Sigmoid colon (tissue), 7 donors: ENCODE data around the gene LYSMD4. TPM values are rescaled to one million over a fixed set of nuclear protein-coding genes. Genes with fewer than 3 reads are reported as not detected.
"Not testable (repeated sequence)": the region's sequence is repeated elsewhere in the genome, so short reads cannot be mapped to it uniquely, and the experiment has no call there.

Experiments used
- DNase-seq: peaks from one replicate; pipeline ENCODE4 v3.0.0-alpha.2; 2019
- H3K27ac ChIP-seq, 4 donors: fragments of 200-600 bp; sonication (generic); one replicate each; pipeline ENCODE4 v1.5.1; 2016 to 2019; ENCODE audit warnings: mild to moderate bottlenecking in 1 of 4
- H3K27me3 ChIP-seq, 3 donors: fragments of 200-600 bp; sonication (generic); one replicate each; pipeline ENCODE4 v1.5.1; 2019; ENCODE audit warnings: mild to moderate bottlenecking in 1 of 3
- H3K36me3 ChIP-seq, 4 donors: fragments of 200-600 bp; sonication (generic); one replicate each; pipeline ENCODE4 v1.5.1; 2016 to 2019
- H3K4me1 ChIP-seq, 4 donors: fragments of 200-600 bp; sonication (generic); one replicate each; pipeline ENCODE4 v1.5.1; 2017 to 2019
- H3K4me3 ChIP-seq, 4 donors: fragments of 200-600 bp; sonication (generic); one replicate each; pipeline ENCODE4 v1.5.1; 2017 to 2019; ENCODE audit warnings: mild to moderate bottlenecking in 2 of 4, moderate library complexity in 1 of 4
- H3K9me3 ChIP-seq, 4 donors: fragments of 200-600 bp in 3 of 4; sonication (generic) in 3 of 4; one replicate each; pipeline versions ENCODE4 v1.5.1 to v1.6.1; 2013 to 2019
- EP300 ChIP-seq, 4 donors: sonication (generic); formaldehyde crosslinking; IDR thresholded peaks; one replicate each; pipeline ENCODE4 v1.6.1; 2017; ENCODE audit warnings: antibody characterized with exemption in 4 of 4
- POLR2A ChIP-seq, 2 donors: fragments of 450-650 bp; IDR thresholded peaks; one replicate each; pipeline ENCODE4 v1.6.1; 2016; ENCODE audit warnings: antibody characterized with exemption in 2 of 2, mild to moderate bottlenecking in 2 of 2, moderate library complexity in 2 of 2
- POLR2AphosphoS5 ChIP-seq, 4 donors: sonication (generic); formaldehyde crosslinking; IDR thresholded peaks; one replicate each; pipeline ENCODE4 v1.6.1; 2017; ENCODE audit warnings: antibody characterized with exemption in 4 of 4
- WGBS, 2 donors: extraction: QIAGEN DNeasy Blood & Tissue Kit; methylation state at CpG; one replicate each; pipeline ENCODE4 v1.1.7; 2013; 5-methylcytosine and 5-hydroxymethylcytosine counted together
- intact Hi-C: fragments of 100-400 bp; cut with DNase I; formaldehyde crosslinking; loops from one replicate; pipeline ENCODE4 v1.15.1; 2023
- polyA plus RNA-seq, 3 donors: library from polyadenylated mRNA; stranded (reverse); fragments of 200-250 nt; gene quantifications; one replicate each; pipeline ENCODE4 v1.2.3, GENCODE V29; 2013
- total RNA-seq, 4 donors: library from RNA; depleted of rRNA; stranded (reverse); fragments of >200 nt; gene quantifications; one replicate each; pipeline ENCODE4 v1.1.0, GENCODE V29; 2016
- TF ChIP-seq, protein P1 (sequence below), 4 experiments: fragments of 450-650 bp in 3 of 4; fragments of 200-600 bp in 1 of 4; IDR thresholded peaks; one replicate each; pipeline ENCODE4 v1.5.1; 2016 to 2019; ENCODE audit warnings: antibody characterized with exemption in 4 of 4, mild to moderate bottlenecking in 3 of 4, moderate library complexity in 2 of 4
- donor health status: healthy with polysubstance abuse.
- donor health status: Bipolar disorder and iron deficiency.
- donor health status: healthy.

The LYSMD4 gene
- total RNA-seq (10 to 100 TPM in 1 of 4 donors, 1 to 10 TPM in 3; 7.1 to 15.3 (median 8.8) TPM), polyA plus RNA-seq (1 to 10 TPM; 5.1 to 6.1 (median 6.0) TPM)

DNA sequence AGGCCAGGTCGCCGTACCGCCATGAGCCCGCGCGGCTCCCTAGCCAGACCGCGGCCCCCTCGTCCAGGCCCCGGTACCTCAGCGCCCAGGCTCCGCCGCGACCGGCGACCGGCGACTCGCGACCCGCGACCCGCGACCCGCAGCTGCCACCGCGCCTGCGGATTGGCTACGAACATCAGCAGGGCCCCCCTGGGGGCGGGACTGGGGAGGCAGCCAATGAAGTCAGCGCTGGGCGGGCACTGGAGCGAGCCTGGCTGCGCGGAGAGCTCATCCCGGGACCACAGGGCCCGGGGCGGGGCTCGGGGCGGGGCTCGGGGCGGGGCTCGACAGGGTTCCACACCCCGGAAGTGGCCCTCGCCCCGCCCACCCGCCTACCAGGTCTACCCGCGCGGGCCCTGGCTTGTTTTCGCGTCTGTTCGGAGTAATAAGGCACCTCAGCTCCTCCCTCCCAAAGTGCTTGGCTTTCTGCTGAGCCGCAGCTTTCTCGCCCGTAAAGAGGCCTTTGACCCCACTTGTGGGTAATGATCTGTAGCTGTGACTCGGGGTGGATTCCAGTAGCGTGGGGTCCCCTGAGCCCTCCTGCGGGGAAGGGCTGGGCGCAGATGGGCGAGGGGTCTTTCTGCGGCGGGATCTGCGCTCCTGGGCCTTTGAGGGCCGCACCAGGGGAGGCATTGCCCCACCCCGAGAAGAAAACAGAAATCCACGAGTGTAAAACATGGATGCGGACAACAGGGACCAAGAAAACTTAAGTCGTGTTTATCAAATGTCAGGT, at the start of gene LYSMD4:
LYSMD4 (minus strand) TSS at position 170 of the 772 bp plus-strand sequence. CDS start 1,438 bp downstream, outside the sequence.
- Histone ChIP-seq H3K4me1 (peaks cover 0 to 32% (median 20%) of the 10 kb centered on the region in 4 donors), H3K27ac (peak within 1 kb of the TSS; percentile 87 to 95 (median 90)), H3K27me3 (no peaks in the 10 kb centered on the region), H3K4me3 (peak within 1 kb of the TSS; percentile 59 to 95 (median 90)), H3K9me3 (no peaks in the 10 kb centered on the region), H3K36me3 (peaks cover 0 to 10% (median 5%) of the 10 kb centered on the region in 4 donors)
- TF ChIP-seq, protein P1, sequence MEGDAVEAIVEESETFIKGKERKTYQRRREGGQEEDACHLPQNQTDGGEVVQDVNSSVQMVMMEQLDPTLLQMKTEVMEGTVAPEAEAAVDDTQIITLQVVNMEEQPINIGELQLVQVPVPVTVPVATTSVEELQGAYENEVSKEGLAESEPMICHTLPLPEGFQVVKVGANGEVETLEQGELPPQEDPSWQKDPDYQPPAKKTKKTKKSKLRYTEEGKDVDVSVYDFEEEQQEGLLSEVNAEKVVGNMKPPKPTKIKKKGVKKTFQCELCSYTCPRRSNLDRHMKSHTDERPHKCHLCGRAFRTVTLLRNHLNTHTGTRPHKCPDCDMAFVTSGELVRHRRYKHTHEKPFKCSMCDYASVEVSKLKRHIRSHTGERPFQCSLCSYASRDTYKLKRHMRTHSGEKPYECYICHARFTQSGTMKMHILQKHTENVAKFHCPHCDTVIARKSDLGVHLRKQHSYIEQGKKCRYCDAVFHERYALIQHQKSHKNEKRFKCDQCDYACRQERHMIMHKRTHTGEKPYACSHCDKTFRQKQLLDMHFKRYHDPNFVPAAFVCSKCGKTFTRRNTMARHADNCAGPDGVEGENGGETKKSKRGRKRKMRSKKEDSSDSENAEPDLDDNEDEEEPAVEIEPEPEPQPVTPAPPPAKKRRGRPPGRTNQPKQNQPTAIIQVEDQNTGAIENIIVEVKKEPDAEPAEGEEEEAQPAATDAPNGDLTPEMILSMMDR (IDR thresholded peaks at IDR 0.05), result no peak
- peak; percentile 79 to 90 (median 86) for TF ChIP-seq POLR2AphosphoS5 (IDR thresholded peaks at IDR 0.05)
- peak; percentile 18 to 25 for TF ChIP-seq POLR2A (IDR thresholded peaks at IDR 0.05)
- intact Hi-C loops, result loop anchor here (10.0 kb wide), 1 partner anchor 459 kb away; no protein-coding TSS in a partner anchor
- WGBS, 2 donors, result 3 to 9% methylated on average over 69 of the region's 69 CpGs
- peak; percentile 99 for DNase-seq

DNA sequence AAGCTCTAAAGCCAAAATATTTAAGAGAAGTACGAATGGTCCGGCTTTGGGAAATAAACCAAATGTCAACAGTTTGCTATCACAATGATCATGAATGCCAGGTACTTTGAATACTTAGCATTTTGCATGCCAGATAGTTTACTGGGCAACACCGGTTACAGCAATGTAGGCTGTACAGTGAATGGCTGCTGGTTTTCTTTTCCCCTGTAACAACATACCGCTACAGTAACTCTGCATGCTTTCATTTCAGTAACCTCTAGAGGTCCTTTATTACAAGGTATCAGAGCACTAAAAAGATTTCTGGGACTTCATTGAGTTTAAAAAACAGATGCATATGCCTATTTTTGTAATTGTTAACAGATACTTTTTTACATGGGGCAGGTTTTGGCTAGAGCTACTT, 48.8 kb upstream of the LYSMD4 start:
- intact Hi-C loops, result not testable (repeated sequence)

DNA sequence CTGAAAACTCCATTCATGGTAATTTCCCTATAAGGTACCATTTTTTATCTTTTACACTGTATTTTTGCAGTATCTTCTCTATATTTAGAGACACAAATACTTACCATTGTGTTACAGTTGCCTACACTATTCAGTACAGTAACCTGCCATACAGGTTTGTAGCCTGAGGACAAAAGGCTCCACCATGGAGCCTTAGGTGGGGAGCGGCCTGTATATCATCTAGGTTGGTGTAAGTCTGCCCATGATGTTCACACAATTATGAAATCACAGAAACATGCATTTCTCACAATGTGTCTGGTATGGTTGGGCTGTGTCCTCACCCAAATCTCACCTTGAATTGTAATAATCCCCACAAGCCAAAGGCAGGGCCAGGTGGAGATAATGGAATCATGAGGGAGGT, 43.9 kb upstream of the LYSMD4 start:
- 94 to 95% methylated on average over 1 of the region's 1 CpG for WGBS, 2 donors
- intact Hi-C loops, result no loop called here
- Histone ChIP-seq H3K27me3 (no peaks in the 10 kb centered on the region), H3K4me3 (no peak overlapping the region), H3K9me3 (no peaks in the 10 kb centered on the region), H3K36me3 (no peaks in the 10 kb centered on the region), H3K4me1 (no peaks in the 10 kb centered on the region), H3K27ac (no peak overlapping the region)
- TF ChIP-seq POLR2A (IDR thresholded peaks at IDR 0.05), result no peak
- no peak for TF ChIP-seq EP300 (IDR thresholded peaks at IDR 0.05)
- TF ChIP-seq, protein P1 (IDR thresholded peaks at IDR 0.05), result no peak
- no peak for TF ChIP-seq POLR2AphosphoS5 (IDR thresholded peaks at IDR 0.05)
- no peak for DNase-seq

More for the DNA sequence above, 48.8 kb upstream of the LYSMD4 start:
- 78 to 80% methylated on average over 2 of the region's 4 CpGs for WGBS, 2 donors
- H3K9me3 ChIP-seq, DNase-seq, H3K4me1 ChIP-seq, H3K27ac ChIP-seq, H3K36me3 ChIP-seq, H3K27me3 ChIP-seq, H3K4me3 ChIP-seq: not testable (repeated sequence)

DNA sequence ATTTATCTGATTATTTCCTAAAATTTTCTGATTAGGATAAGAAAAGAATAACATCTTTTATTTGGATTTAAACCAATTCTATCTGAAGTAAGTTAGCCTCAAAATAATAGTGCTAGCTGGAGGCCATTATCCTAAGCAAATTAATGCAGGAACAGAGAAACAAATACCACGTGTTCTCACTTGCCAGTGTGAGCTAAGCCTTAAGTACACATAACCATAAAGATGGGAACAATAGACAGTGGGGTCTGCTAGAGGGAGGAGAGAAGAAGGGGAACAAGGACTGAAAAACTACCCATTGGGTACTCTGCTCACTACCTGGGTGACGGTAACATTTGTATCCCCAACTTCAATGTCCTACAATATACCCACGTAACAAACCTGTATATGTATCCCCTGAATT, 31.3 kb upstream of the LYSMD4 start:
- DNase-seq, result no peak
- H3K27ac ChIP-seq, result no peak overlapping the region
- intact Hi-C loops, result no loop called here
- WGBS, 2 donors, result 83 to 84% methylated on average over 3 of the region's 3 CpGs
- TF ChIP-seq EP300 (IDR thresholded peaks at IDR 0.05) (no peak), POLR2A (IDR thresholded peaks at IDR 0.05) (no peak), POLR2AphosphoS5 (IDR thresholded peaks at IDR 0.05) (no peak)
- no peaks in the 10 kb centered on the region for H3K4me1 ChIP-seq
- no peaks in the 10 kb centered on the region for H3K27me3 ChIP-seq
- no peaks in the 10 kb centered on the region for H3K36me3 ChIP-seq
- H3K4me3 ChIP-seq, result no peak overlapping the region
- H3K9me3 ChIP-seq, result no peaks in the 10 kb centered on the region

DNA sequence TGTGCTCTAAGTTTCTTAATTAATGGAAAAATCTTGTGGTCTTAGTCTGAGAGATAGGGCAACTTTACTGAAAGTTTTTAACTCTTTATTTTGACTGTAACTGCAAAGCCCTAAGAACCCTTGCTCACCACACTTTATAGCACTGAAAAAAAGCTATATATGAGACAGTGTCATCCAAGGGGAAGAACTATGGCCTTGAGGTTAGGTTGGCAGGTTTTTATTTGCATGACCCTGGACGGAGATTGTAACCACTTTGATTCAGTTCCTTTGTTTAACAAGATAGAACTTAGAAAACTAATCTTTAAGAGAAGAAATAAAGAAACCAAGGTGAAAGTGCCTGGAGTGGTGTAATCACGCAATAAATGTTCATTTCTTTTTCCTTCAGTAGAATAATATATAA, 30.6 kb upstream of the LYSMD4 start:
- TF ChIP-seq, protein P1 (IDR thresholded peaks at IDR 0.05), result no peak
- TF ChIP-seq POLR2AphosphoS5 (IDR thresholded peaks at IDR 0.05) (no peak), EP300 (IDR thresholded peaks at IDR 0.05) (no peak), POLR2A (IDR thresholded peaks at IDR 0.05) (no peak)
- Histone ChIP-seq H3K9me3 (no peaks in the 10 kb centered on the region), H3K27ac (no peak overlapping the region), H3K4me1 (no peaks in the 10 kb centered on the region), H3K4me3 (no peak overlapping the region), H3K36me3 (no peaks in the 10 kb centered on the region), H3K27me3 (no peaks in the 10 kb centered on the region)
- 62 to 72% methylated on average over 2 of the region's 2 CpGs for WGBS, 2 donors
- no peak for DNase-seq
- intact Hi-C loops, result no loop called here
